ENCODE data around the gene YLPM1. TPM values are rescaled to one million over a fixed set of nuclear protein-coding genes. Genes with fewer than 3 reads are reported as not detected.

YLPM1 gene
- total and polyA plus RNA-seq, 10 of the 15 experiments (the other 5 are each of a cell fraction or from before 2014, with no cell fraction given), result 11.1 to 48.2 (median 18.0) TPM

DNA sequence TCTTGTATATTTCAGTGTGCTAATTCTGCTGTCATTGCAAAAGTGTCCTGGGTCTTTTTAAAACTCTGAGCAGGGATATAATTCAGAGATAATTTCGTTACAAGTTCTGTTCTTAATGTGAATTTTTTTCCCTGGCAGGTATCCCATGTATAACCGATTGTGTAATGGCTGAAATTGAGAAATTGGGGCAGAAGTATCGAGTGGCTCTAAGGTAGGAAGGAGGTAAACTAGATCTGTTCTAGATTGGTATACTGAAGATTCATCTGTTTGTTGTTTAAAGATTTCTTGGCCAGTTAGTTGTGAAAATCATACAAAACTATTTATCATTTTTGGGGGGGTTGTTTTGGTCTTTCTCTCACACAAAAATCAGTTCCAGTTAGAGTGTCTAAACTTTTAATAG is 40.0 kb upstream of the YLPM1 start:
- Histone ChIP-seq H4K20me1 (ENCODE audit: control insufficient read depth, insufficient read depth) (no peaks in the 10 kb centered on the region), H3K36me3 (ENCODE audit: control insufficient read depth in 2 of 2, insufficient read depth in 2 of 2, low read length in 1 of 2) (peaks cover 0 to 12% of the 10 kb centered on the region in 2 experiments; a peak in 3 of 4 replicates), H3K4me3 (no peak overlapping the region), H3K4me1 (ENCODE audit: control insufficient read depth, insufficient read depth, low read length) (no peaks in the 10 kb centered on the region), H3K27me3 (replicated peaks in 1 of 2; ENCODE audit: control insufficient read depth in 2 of 2, insufficient read depth in 2 of 2, low read length in 1 of 2) (no peaks in the 10 kb centered on the region), H3K4me2 (ENCODE audit: control insufficient read depth, insufficient read depth) (no peak overlapping the region), H3K9me3 (replicated peaks; ENCODE audit: control insufficient read depth, insufficient read depth, low read length) (no peaks in the 10 kb centered on the region; the same call in 2 of the 3 replicates), H3K79me2 (ENCODE audit: control insufficient read depth, insufficient read depth, low read length) (no peaks in the 10 kb centered on the region), H2AFZ (ENCODE audit: control insufficient read depth, low read depth, low read length) (no peak overlapping the region), H3K9ac (ENCODE audit: control insufficient read depth, insufficient read depth, low read length) (no peak overlapping the region), H3K27ac (ENCODE audit: control insufficient read depth, insufficient read depth) (no peak overlapping the region)
- intact Hi-C loops (cut with micrococcal nuclease; ENCODE audit: unreplicated experiment) (no loop called here), in situ Hi-C loops (cut with MboI) (no loop called here)
- CTCF ChIA-PET, result no interaction called here
- BruUV-seq (replicated peaks), result no TSS peak
- RAD21 ChIA-PET (ENCODE audit: unreplicated experiment), result no interaction called here
- DNase-seq (ENCODE audit: low read depth, low spot score), result no peak
- ATAC-seq, result no peak
- 94% methylated on average over 3 of the region's 3 CpGs for WGBS (ENCODE audit: insufficient coverage, insufficient replicate concordance, low lambda C conversion rate, missing lambda C conversion rate)
- SMC1A ChIA-PET (ENCODE audit: uncharacterized antibody, unreplicated experiment), result no interaction called here
- POLR2A ChIA-PET, result no interaction called here
- no peak for FAIRE-seq
- TF ChIP-seq, protein P1, sequence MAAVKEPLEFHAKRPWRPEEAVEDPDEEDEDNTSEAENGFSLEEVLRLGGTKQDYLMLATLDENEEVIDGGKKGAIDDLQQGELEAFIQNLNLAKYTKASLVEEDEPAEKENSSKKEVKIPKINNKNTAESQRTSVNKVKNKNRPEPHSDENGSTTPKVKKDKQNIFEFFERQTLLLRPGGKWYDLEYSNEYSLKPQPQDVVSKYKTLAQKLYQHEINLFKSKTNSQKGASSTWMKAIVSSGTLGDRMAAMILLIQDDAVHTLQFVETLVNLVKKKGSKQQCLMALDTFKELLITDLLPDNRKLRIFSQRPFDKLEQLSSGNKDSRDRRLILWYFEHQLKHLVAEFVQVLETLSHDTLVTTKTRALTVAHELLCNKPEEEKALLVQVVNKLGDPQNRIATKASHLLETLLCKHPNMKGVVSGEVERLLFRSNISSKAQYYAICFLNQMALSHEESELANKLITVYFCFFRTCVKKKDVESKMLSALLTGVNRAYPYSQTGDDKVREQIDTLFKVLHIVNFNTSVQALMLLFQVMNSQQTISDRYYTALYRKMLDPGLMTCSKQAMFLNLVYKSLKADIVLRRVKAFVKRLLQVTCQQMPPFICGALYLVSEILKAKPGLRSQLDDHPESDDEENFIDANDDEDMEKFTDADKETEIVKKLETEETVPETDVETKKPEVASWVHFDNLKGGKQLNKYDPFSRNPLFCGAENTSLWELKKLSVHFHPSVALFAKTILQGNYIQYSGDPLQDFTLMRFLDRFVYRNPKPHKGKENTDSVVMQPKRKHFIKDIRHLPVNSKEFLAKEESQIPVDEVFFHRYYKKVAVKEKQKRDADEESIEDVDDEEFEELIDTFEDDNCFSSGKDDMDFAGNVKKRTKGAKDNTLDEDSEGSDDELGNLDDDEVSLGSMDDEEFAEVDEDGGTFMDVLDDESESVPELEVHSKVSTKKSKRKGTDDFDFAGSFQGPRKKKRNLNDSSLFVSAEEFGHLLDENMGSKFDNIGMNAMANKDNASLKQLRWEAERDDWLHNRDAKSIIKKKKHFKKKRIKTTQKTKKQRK (IDR thresholded peaks at IDR 0.05; ENCODE audit: low read depth, low read length), result no peak
- TF ChIP-seq ZNF207 (IDR thresholded peaks at IDR 0.05; ENCODE audit: borderline replicate concordance) (no peak), NRF1 (conservative IDR thresholded peaks at IDR 0.05; ENCODE audit: low read depth, low read length) (no peak), EGR1 (IDR thresholded peaks at IDR 0.05; ENCODE audit: borderline replicate concordance in 1 of 2, low read depth in 2 of 2, low read length in 2 of 2) (no peak), ZNF24 (IDR thresholded peaks at IDR 0.05) (no peak), YY1 (IDR thresholded peaks at IDR 0.05; ENCODE audit: low read depth, low read length) (no peak), SREBF2 (IDR thresholded peaks at IDR 0.05; ENCODE audit: low read length) (no peak), DPF2 (IDR thresholded peaks at IDR 0.05) (no peak), CBX5 (IDR thresholded peaks at IDR 0.05; ENCODE audit: low read depth) (no peak), KLF5 (IDR thresholded peaks at IDR 0.05; ENCODE audit: partially characterized antibody) (no peak), CHD4 (IDR thresholded peaks at IDR 0.05) (no peak)
- TF ChIP-seq, protein P2, sequence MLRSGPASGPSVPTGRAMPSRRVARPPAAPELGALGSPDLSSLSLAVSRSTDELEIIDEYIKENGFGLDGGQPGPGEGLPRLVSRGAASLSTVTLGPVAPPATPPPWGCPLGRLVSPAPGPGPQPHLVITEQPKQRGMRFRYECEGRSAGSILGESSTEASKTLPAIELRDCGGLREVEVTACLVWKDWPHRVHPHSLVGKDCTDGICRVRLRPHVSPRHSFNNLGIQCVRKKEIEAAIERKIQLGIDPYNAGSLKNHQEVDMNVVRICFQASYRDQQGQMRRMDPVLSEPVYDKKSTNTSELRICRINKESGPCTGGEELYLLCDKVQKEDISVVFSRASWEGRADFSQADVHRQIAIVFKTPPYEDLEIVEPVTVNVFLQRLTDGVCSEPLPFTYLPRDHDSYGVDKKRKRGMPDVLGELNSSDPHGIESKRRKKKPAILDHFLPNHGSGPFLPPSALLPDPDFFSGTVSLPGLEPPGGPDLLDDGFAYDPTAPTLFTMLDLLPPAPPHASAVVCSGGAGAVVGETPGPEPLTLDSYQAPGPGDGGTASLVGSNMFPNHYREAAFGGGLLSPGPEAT (IDR thresholded peaks at IDR 0.05; ENCODE audit: low read depth), result no peak
- TF ChIP-seq, protein P3, sequence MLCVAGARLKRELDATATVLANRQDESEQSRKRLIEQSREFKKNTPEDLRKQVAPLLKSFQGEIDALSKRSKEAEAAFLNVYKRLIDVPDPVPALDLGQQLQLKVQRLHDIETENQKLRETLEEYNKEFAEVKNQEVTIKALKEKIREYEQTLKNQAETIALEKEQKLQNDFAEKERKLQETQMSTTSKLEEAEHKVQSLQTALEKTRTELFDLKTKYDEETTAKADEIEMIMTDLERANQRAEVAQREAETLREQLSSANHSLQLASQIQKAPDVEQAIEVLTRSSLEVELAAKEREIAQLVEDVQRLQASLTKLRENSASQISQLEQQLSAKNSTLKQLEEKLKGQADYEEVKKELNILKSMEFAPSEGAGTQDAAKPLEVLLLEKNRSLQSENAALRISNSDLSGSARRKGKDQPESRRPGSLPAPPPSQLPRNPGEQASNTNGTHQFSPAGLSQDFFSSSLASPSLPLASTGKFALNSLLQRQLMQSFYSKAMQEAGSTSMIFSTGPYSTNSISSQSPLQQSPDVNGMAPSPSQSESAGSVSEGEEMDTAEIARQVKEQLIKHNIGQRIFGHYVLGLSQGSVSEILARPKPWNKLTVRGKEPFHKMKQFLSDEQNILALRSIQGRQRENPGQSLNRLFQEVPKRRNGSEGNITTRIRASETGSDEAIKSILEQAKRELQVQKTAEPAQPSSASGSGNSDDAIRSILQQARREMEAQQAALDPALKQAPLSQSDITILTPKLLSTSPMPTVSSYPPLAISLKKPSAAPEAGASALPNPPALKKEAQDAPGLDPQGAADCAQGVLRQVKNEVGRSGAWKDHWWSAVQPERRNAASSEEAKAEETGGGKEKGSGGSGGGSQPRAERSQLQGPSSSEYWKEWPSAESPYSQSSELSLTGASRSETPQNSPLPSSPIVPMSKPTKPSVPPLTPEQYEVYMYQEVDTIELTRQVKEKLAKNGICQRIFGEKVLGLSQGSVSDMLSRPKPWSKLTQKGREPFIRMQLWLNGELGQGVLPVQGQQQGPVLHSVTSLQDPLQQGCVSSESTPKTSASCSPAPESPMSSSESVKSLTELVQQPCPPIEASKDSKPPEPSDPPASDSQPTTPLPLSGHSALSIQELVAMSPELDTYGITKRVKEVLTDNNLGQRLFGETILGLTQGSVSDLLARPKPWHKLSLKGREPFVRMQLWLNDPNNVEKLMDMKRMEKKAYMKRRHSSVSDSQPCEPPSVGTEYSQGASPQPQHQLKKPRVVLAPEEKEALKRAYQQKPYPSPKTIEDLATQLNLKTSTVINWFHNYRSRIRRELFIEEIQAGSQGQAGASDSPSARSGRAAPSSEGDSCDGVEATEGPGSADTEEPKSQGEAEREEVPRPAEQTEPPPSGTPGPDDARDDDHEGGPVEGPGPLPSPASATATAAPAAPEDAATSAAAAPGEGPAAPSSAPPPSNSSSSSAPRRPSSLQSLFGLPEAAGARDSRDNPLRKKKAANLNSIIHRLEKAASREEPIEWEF (IDR thresholded peaks at IDR 0.05; ENCODE audit: insufficient replicate concordance, low read depth, low read length), result no peak
- TF ChIP-seq, protein P4, sequence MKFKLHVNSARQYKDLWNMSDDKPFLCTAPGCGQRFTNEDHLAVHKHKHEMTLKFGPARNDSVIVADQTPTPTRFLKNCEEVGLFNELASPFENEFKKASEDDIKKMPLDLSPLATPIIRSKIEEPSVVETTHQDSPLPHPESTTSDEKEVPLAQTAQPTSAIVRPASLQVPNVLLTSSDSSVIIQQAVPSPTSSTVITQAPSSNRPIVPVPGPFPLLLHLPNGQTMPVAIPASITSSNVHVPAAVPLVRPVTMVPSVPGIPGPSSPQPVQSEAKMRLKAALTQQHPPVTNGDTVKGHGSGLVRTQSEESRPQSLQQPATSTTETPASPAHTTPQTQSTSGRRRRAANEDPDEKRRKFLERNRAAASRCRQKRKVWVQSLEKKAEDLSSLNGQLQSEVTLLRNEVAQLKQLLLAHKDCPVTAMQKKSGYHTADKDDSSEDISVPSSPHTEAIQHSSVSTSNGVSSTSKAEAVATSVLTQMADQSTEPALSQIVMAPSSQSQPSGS (IDR thresholded peaks at IDR 0.05; ENCODE audit: low read length), result no peak
